ENCODE measurements around the gene ARFGEF3.

- TF ChIP-seq CTCF (IDR thresholded peaks at IDR 0.05) = no peak
- no peak for TF ChIP-seq POLR2A (IDR thresholded peaks at IDR 0.05)
Observed at GRCh38 chr6:138253731-138254130, 92.0 kb downstream of the ARFGEF3 start.
